SKM-1 (cell line): Measurements from ENCODE around the gene HTR3A.

Source experiments
- DNase-seq: peaks from one replicate; lab custom pipeline; 2025; ENCODE audit not compliant: unreplicated experiment; lab: John Stamatoyannopoulos, UW

HTR3A gene

GRCh38 chr11:114016986-114017385, 42.1 kb downstream of the HTR3A start:
- no peak for DNase-seq

- no peak for DNase-seq
Measured at GRCh38 chr11:114017723-114018122, 42.8 kb downstream of the HTR3A start.

GRCh38 chr11:114019046-114019445, 44.1 kb downstream of the HTR3A start:
- DNase-seq = no peak

GRCh38 chr11:114019574-114019973, 44.7 kb downstream of the HTR3A start:
- DNase-seq = no peak

- no peak for DNase-seq
Measured at GRCh38 chr11:114025329-114025907, 50.5 kb downstream of the HTR3A start.

- DNase-seq = no peak
Measured at GRCh38 chr11:114026355-114026754, 51.4 kb downstream of the HTR3A start.

GRCh38 chr11:114027391-114027790, 52.5 kb downstream of the HTR3A start:
- DNase-seq = no peak

GRCh38 chr11:114027926-114028325, 53.0 kb downstream of the HTR3A start:
- DNase-seq = no peak

- DNase-seq = no peak
Measured at GRCh38 chr11:114031246-114031966, 56.5 kb downstream of the HTR3A start.

GRCh38 chr11:114031967-114032320, 57.0 kb downstream of the HTR3A start:
- DNase-seq = no peak

- no peak for DNase-seq
Measured at GRCh38 chr11:114033066-114033465, 58.2 kb downstream of the HTR3A start.

- DNase-seq = no peak
Measured at GRCh38 chr11:114033572-114033971, 58.7 kb downstream of the HTR3A start.

GRCh38 chr11:114034956-114035355, 60.0 kb downstream of the HTR3A start:
- DNase-seq = no peak

- peak; percentile 43 for DNase-seq
Measured at GRCh38 chr11:114036147-114036811, 61.4 kb downstream of the HTR3A start.

GRCh38 chr11:114036958-114037357, 62.0 kb downstream of the HTR3A start:
- no peak for DNase-seq

- no peak for DNase-seq
Measured at GRCh38 chr11:114039551-114039950, 64.6 kb downstream of the HTR3A start.
